GM21381 (cell line): Measurements from ENCODE around the gene GDPD4.

Experiments used
- ATAC-seq: cut with Tn5 transposase; IDR thresholded peaks from one replicate; pipeline ENCODE4 v1.9.1; 2021; ENCODE audit warnings: mild to moderate bottlenecking, moderate library complexity; ENCODE audit not compliant: unreplicated experiment

GDPD4 gene

GRCh38 chr11:77249427-77249826, 52.1 kb downstream of the GDPD4 start:
- no peak for ATAC-seq

- ATAC-seq = no peak
Measured at GRCh38 chr11:77244277-77245027, 57.0 kb downstream of the GDPD4 start.

- no peak for ATAC-seq
Measured at GRCh38 chr11:77236901-77237300, 64.6 kb downstream of the GDPD4 start.

GRCh38 chr11:77233011-77233410, 68.5 kb downstream of the GDPD4 start:
- ATAC-seq = no peak

- ATAC-seq = no peak
Measured at GRCh38 chr11:77232242-77232641, 69.2 kb downstream of the GDPD4 start.

- no peak for ATAC-seq
Measured at GRCh38 chr11:77231800-77232199, 69.7 kb downstream of the GDPD4 start.

GRCh38 chr11:77230878-77231605, 70.4 kb downstream of the GDPD4 start:
- ATAC-seq = no peak

GRCh38 chr11:77223797-77224196, 77.7 kb downstream of the GDPD4 start:
- ATAC-seq = no peak

GRCh38 chr11:77217156-77217555, 84.3 kb downstream of the GDPD4 start:
- ATAC-seq = no peak

GRCh38 chr11:77215106-77215505, 86.4 kb downstream of the GDPD4 start:
- ATAC-seq = no peak

GRCh38 chr11:77214557-77214956, 86.9 kb downstream of the GDPD4 start:
- ATAC-seq = no peak

GRCh38 chr11:77213589-77214428, 87.7 kb downstream of the GDPD4 start:
- no peak for ATAC-seq

GRCh38 chr11:77213029-77213579, 88.4 kb downstream of the GDPD4 start:
- ATAC-seq = no peak

- ATAC-seq = no peak
Measured at GRCh38 chr11:77212314-77213007, 89.0 kb downstream of the GDPD4 start.

- ATAC-seq = no peak
Measured at GRCh38 chr11:77211594-77212251, 89.8 kb downstream of the GDPD4 start.

GRCh38 chr11:77211040-77211451, 90.4 kb downstream of the GDPD4 start:
- no peak for ATAC-seq

GRCh38 chr11:77209663-77210062, 91.8 kb downstream of the GDPD4 start:
- ATAC-seq = no peak

- ATAC-seq = no peak
Measured at GRCh38 chr11:77208535-77208934, 93.0 kb downstream of the GDPD4 start.

- no peak for ATAC-seq
Measured at GRCh38 chr11:77207618-77208313, 93.7 kb downstream of the GDPD4 start.
